Measurements from ENCODE around the gene LUZP1. TPM values are rescaled to one million over a fixed set of nuclear protein-coding genes. Genes with fewer than 3 reads are reported as not detected.
A peak's percentile ranks its signal among the peaks of the same experiment; 100 is the strongest.

Gene LUZP1
- total RNA-seq, 1 experiment from 2014 or later = 43.4 TPM

DNA sequence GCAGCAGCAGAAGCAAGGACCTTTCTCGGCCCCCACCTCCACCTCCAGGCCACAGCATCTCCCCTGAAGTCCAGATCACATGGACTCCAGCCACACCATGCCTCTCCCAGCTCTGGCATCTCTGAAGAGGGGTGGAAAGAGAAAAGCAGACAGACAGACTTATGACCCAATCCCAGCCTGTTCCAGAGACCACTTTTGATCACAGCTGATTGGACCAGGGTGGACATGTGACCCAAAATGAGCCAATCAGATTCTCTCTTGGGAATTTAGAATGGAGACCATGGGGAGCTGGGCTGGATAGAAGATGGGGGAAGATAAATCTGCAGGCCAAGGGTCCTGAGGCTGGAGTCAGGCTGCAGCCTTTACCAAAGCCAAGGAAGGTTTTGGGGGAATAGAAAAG, 32.2 kb upstream of the LUZP1 start:
- TF ChIP-seq USF2 (CRISPR knock-in tag; IDR thresholded peaks at IDR 0.05) = peak; percentile 79
- TF ChIP-seq ERG (CRISPR knock-in tag; IDR thresholded peaks at IDR 0.05) = no peak
- peak; percentile 73 for TF ChIP-seq USF1 (CRISPR knock-in tag; IDR thresholded peaks at IDR 0.05)
- Mint-ChIP-seq H3K4me3 (no peak overlapping the region), H3K27me3 (ENCODE audit: low read depth) (no peaks in the 10 kb centered on the region), H3K4me1 (peaks cover 4% of the 10 kb centered on the region; the same call in 1 of the 2 replicates), H3K36me3 (peaks cover 6% of the 10 kb centered on the region), H3K9me3 (peaks cover 6% of the 10 kb centered on the region), H3K27ac (no peak overlapping the region)
- ChIA-PET CTCF (interaction anchor here (1.2 to 1.7 kb wide), 3 partner anchors 15 to 17 kb away, joined by 3 to 8 read pairs (median 5); partner anchors contain the start of gene HTR1D), POLR2A (no interaction called here)
- ATAC-seq = peak; percentile 53
- no peak for DNase-seq (ENCODE audit: low spot score)

DNA sequence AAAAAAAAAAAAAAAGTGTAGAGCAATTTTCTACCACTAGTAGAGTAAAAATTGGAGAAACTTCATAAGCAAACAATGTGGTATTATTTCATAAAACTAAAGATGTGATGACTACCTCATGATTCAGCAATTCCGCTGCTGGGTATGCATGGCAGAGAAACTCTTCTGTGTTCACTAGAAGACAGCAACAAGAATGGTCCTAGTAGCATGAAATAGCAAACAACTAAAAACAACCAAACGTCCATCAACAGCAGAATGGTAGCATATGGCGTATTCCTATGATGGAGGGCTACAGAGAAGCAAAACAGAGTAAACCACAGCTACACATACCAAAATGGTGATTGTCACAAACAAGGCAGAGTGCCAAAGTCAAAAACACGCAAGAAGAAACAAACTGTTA, 29.7 kb upstream of the LUZP1 start:
- peaks cover 6% of the 10 kb centered on the region for H3K9me3 Mint-ChIP-seq
- no peaks in the 10 kb centered on the region for H3K27me3 Mint-ChIP-seq (ENCODE audit: low read depth)
- no peak for DNase-seq (ENCODE audit: low spot score)
- CTCF ChIA-PET = no interaction called here
- TF ChIP-seq SMAD3 (CRISPR knock-in tag; IDR thresholded peaks at IDR 0.05; ENCODE audit: borderline replicate concordance) (no peak), ZNF121 (CRISPR knock-in tag; IDR thresholded peaks at IDR 0.05) (no peak), EMX1 (CRISPR knock-in tag; IDR thresholded peaks at IDR 0.05) (no peak)
- H3K36me3 Mint-ChIP-seq = peaks cover 7% of the 10 kb centered on the region
- no peak overlapping the region for H3K4me3 Mint-ChIP-seq
- no peak overlapping the region for H3K27ac Mint-ChIP-seq
- no peak for ATAC-seq
- POLR2A ChIA-PET = no interaction called here
- H3K4me1 Mint-ChIP-seq = peaks cover 4% of the 10 kb centered on the region; the same call in 1 of the 2 replicates

DNA sequence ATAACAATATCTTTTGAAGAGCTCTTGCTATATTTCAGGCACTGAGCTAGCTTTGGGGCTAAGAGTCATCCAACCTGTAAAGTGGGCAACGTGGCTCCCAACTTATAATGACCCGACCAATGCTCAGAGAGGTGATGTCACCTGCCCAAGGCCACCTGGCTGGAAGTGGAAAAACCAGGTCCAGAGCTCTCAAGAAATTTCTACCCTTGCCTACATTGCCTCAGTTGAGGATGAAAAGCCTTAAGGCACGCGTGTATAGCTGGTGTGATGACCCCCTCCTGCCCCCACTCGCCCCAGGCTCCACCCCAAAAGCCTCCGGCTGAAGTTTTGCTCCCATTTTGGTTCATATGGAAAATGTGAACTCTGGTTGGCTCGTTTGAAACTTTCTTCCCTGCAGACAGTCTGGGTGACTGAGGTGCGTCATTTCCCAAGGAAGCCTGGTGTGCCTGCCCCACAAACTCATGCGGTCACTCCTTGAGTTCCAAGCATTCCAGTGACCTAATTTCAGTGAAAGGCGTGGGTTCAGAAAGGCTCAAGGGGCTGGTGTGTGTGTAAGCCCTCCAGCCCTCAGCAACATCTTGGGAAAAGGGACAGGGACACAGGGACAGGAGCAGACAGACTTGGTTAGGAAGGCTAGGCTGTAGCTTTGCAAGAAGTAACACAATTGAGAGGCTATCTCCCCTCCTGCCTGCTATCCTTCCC, 28.1 kb upstream of the LUZP1 start:
- POLR2A ChIA-PET = interaction anchor here (0.7 kb wide), 1 partner anchor 103 kb away, joined by 3 read pairs; no protein-coding TSS in a partner anchor
- H3K36me3 Mint-ChIP-seq = peaks cover 8% of the 10 kb centered on the region
- peak overlapping the region; percentile 11; the same call in 1 of the 2 replicates for H3K27ac Mint-ChIP-seq
- no peak for ATAC-seq
- DNase-seq (ENCODE audit: low spot score) = no peak
- no peak overlapping the region for H3K4me3 Mint-ChIP-seq
- peaks cover 6% of the 10 kb centered on the region for H3K9me3 Mint-ChIP-seq
- TF ChIP-seq PRRX2 (CRISPR knock-in tag; IDR thresholded peaks at IDR 0.05) (no peak), JAZF1 (CRISPR knock-in tag; IDR thresholded peaks at IDR 0.05) (no peak), ZNF512 (CRISPR knock-in tag; IDR thresholded peaks at IDR 0.05; ENCODE audit: borderline replicate concordance) (no peak), PREB (CRISPR knock-in tag; IDR thresholded peaks at IDR 0.05; ENCODE audit: borderline replicate concordance) (no peak), CREM (CRISPR knock-in tag; IDR thresholded peaks at IDR 0.05) (no peak), USF1 (CRISPR knock-in tag; IDR thresholded peaks at IDR 0.05) (no peak), ZNF671 (CRISPR knock-in tag; IDR thresholded peaks at IDR 0.05) (no peak)
- TF ChIP-seq, protein P1, sequence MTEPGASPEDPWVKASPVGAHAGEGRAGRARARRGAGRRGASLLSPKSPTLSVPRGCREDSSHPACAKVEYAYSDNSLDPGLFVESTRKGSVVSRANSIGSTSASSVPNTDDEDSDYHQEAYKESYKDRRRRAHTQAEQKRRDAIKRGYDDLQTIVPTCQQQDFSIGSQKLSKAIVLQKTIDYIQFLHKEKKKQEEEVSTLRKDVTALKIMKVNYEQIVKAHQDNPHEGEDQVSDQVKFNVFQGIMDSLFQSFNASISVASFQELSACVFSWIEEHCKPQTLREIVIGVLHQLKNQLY (CRISPR knock-in tag; IDR thresholded peaks at IDR 0.05) = no peak
- TF ChIP-seq, protein P2, sequence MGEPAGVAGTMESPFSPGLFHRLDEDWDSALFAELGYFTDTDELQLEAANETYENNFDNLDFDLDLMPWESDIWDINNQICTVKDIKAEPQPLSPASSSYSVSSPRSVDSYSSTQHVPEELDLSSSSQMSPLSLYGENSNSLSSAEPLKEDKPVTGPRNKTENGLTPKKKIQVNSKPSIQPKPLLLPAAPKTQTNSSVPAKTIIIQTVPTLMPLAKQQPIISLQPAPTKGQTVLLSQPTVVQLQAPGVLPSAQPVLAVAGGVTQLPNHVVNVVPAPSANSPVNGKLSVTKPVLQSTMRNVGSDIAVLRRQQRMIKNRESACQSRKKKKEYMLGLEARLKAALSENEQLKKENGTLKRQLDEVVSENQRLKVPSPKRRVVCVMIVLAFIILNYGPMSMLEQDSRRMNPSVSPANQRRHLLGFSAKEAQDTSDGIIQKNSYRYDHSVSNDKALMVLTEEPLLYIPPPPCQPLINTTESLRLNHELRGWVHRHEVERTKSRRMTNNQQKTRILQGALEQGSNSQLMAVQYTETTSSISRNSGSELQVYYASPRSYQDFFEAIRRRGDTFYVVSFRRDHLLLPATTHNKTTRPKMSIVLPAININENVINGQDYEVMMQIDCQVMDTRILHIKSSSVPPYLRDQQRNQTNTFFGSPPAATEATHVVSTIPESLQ (CRISPR knock-in tag; IDR thresholded peaks at IDR 0.05) = no peak
- no peaks in the 10 kb centered on the region for H3K27me3 Mint-ChIP-seq (ENCODE audit: low read depth)
- peaks cover 4% of the 10 kb centered on the region; the same call in 1 of the 2 replicates for H3K4me1 Mint-ChIP-seq
- CTCF ChIA-PET = interaction anchor here (0.8 to 2.1 kb wide), 4 partner anchors 12 to 98 kb away, joined by 3 to 11 read pairs (median 5); no protein-coding TSS in a partner anchor
